HEK293 (cell line): ENCODE data around the gene GSK3B.

ENCODE experiments used
- CTCF ChIP-seq: fragments of 450-650 bp; formaldehyde crosslinking; IDR thresholded peaks from 2 replicates; pipeline ENCODE4 v1.5.1; 2016; ENCODE audit warnings: missing biosample characterization, missing genetic modification characterization
- ELK4 ChIP-seq: IDR thresholded peaks from 2 replicates; pipeline ENCODE4 v1.6.1; 2011; ENCODE audit warnings: mild to moderate bottlenecking, low read depth, low read length, borderline replicate concordance
- PBX3 ChIP-seq: sonication (generic); formaldehyde crosslinking; IDR thresholded peaks from 2 replicates; pipeline ENCODE4 v1.8.1; 2022; ENCODE audit warnings: mild to moderate bottlenecking, moderate library complexity, missing genetic modification reagents
- PRDM1 ChIP-seq: fragments of 450-650 bp; formaldehyde crosslinking; IDR thresholded peaks from 2 replicates; pipeline ENCODE4; 2016; ENCODE audit warnings: missing biosample characterization, missing genetic modification characterization
- RBAK ChIP-seq: fragments of 450-650 bp; formaldehyde crosslinking; IDR thresholded peaks from 2 replicates; pipeline ENCODE4 v1.5.1; 2016; ENCODE audit warnings: missing biosample characterization, missing genetic modification characterization
- SETDB1 ChIP-seq: IDR thresholded peaks from one replicate; pipeline ENCODE4 v1.6.1; 2017; ENCODE audit warnings: mild to moderate bottlenecking, low read length, moderate library complexity, mixed read lengths; ENCODE audit not compliant: insufficient read length
- TCF7L2 ChIP-seq: IDR thresholded peaks from 2 replicates; pipeline ENCODE4 v1.6.1; 2011; ENCODE audit warnings: low read depth, mild to moderate bottlenecking, inconsistent platforms, low read length, moderate library complexity, borderline replicate concordance
- ZFP3 ChIP-seq: fragments of 450-650 bp; formaldehyde crosslinking; IDR thresholded peaks from 2 replicates; pipeline ENCODE4 v1.5.1; 2016; ENCODE audit warnings: low read depth, missing biosample characterization, missing genetic modification characterization
- ZNF239 ChIP-seq: fragments of 450-650 bp; formaldehyde crosslinking; IDR thresholded peaks from 2 replicates; pipeline ENCODE4 v1.5.1; 2016; ENCODE audit warnings: missing biosample characterization, missing genetic modification characterization
- ZNF274 ChIP-seq, 2 experiments: fragments of 200-500 bp in 1 of 2; fragments of 450-650 bp in 1 of 2; sonication (Bioruptor generic) in 1 of 2; formaldehyde crosslinking in 1 of 2; IDR thresholded peaks; 2 replicates each; pipeline versions ENCODE4 v1.5.1 to v1.6.1; 2014 to 2016; ENCODE audit warnings: borderline replicate concordance in 1 of 2, inconsistent platforms in 1 of 2, low read length in 1 of 2, missing biosample characterization in 1 of 2, missing genetic modification characterization in 1 of 2
- ZNF549 ChIP-seq: fragments of 450-650 bp; IDR thresholded peaks from 2 replicates; pipeline ENCODE4 v1.5.1; 2018; ENCODE audit warnings: missing biosample characterization, missing genetic modification characterization, mild to moderate bottlenecking, inconsistent platforms, moderate library complexity
- ZNF664 ChIP-seq: fragments of 450-650 bp; formaldehyde crosslinking; IDR thresholded peaks from 2 replicates; pipeline ENCODE4 v1.5.1; 2016; ENCODE audit warnings: missing biosample characterization, missing genetic modification characterization

- TF ChIP-seq CTCF (tag by site-specific recombination) (no peak), SETDB1 (no peak), ZFP3 (tag by site-specific recombination) (no peak), ZNF239 (no peak), PBX3 (no peak), TCF7L2 (no peak), ZNF664 (tag by site-specific recombination) (no peak), ZNF274 (IDR thresholded peaks at IDR 0.05; ENCODE audit: low read length) (no peak), ZNF274 (tag by site-specific recombination; IDR thresholded peaks at IDR 0.05; ENCODE audit: borderline replicate concordance) (no peak), ZNF549 (no peak), ELK4 (no peak), RBAK (no peak), PRDM1 (tag by site-specific recombination) (no peak)
Measured at GRCh38 chr3:119924111-119925094, 169.8 kb downstream of the GSK3B start.
